ENCODE data around the gene C6orf62. TPM values are rescaled to one million over a fixed set of nuclear protein-coding genes. Genes with fewer than 3 reads are reported as not detected.

C6orf62 gene
- total and polyA plus RNA-seq, 2 of the 4 experiments (the other 2 are of a cell fraction), result 47.5 to 50.7 TPM

- no peak overlapping the region for H3K4me3 ChIP-seq (ENCODE audit: insufficient read depth, low read depth, low read length)
- H2BK120ac ChIP-seq (ENCODE audit: low read depth, low read length), result peak overlapping the region; percentile 57; the same call in 1 of the 2 replicates
- no peak overlapping the region for H3K18ac ChIP-seq (ENCODE audit: low read depth, low read length)
- dilution Hi-C loops (cut with HindIII; ENCODE audit: low sequenced_read_pairs, unreplicated experiment), result no loop called here
- no peaks in the 10 kb centered on the region for H3K27me3 ChIP-seq (ENCODE audit: control insufficient read depth, insufficient read depth, low read length)
- no peak overlapping the region for H3K56ac ChIP-seq (ENCODE audit: extremely low read depth, insufficient read depth, low read length)
- H4K5ac ChIP-seq (ENCODE audit: low read depth, low read length), result no peak overlapping the region
- ChIA-PET POLR2A (ENCODE audit: unreplicated experiment) (no interaction called here), CTCF (interaction anchor here (0.6 kb wide), 1 partner anchor 1278 kb away, joined by 5 read pairs; no protein-coding TSS in a partner anchor)
- H3K23ac ChIP-seq (ENCODE audit: low read depth, low read length), result no peak overlapping the region
- intact Hi-C loops (cut with micrococcal nuclease), result no loop called here
- H4K8ac ChIP-seq (ENCODE audit: low read depth in 2 of 2, low read length in 2 of 2), result no peak overlapping the region
- no peaks in the 10 kb centered on the region for H4K20me1 ChIP-seq (ENCODE audit: insufficient read depth, low read length)
- BruUV-seq (replicated peaks), result no TSS peak
- peaks cover 3% of the 10 kb centered on the region for H3K4me1 ChIP-seq (ENCODE audit: control insufficient read depth, insufficient read depth, low read length)
- peak overlapping the region; percentile 42; the same call in 1 of the 2 replicates for H3K4ac ChIP-seq (ENCODE audit: low read depth, low read length)
- H2AK9ac ChIP-seq (replicated peaks; ENCODE audit: low read depth, low read length, poor library complexity), result no peak overlapping the region
- 0 out of 3 replicates have a peak overlapping the region, but pooled peaks have one; percentile 28 for H2BK15ac ChIP-seq (ENCODE audit: low read depth, low read length)
- H3K9me1 ChIP-seq (ENCODE audit: insufficient read depth, low read length), result peaks cover 7% of the 10 kb centered on the region
- H3K36me3 ChIP-seq (ENCODE audit: control insufficient read depth, insufficient read depth, low read length), result no peaks in the 10 kb centered on the region
- H3K27ac ChIP-seq (ENCODE audit: insufficient read depth, low read length), result no peak overlapping the region
- H3K9me3 ChIP-seq (ENCODE audit: control insufficient read depth, insufficient read depth, low read length), result no peaks in the 10 kb centered on the region
- no peak overlapping the region for H2BK5ac ChIP-seq (ENCODE audit: low read depth, low read length, poor library complexity, severe bottlenecking)
- H3K4me2 ChIP-seq (ENCODE audit: low read depth, low read length), result no peak overlapping the region
- H2AFZ ChIP-seq (replicated peaks; ENCODE audit: low read length, poor library complexity), result peak overlapping the region; percentile 14
- no peak overlapping the region for H3K14ac ChIP-seq (replicated peaks; ENCODE audit: low read depth, low read length)
- H3K9ac ChIP-seq (ENCODE audit: low read depth, low read length), result no peak overlapping the region
- in situ Hi-C loops (cut with MboI; ENCODE audit: low sequenced_read_pairs), result no loop called here
- H3K79me1 ChIP-seq (ENCODE audit: low read depth in 1 of 2, low read length in 2 of 2), result no peaks in the 10 kb centered on the region; a peak in 1 of 4 replicates
- no peak for DNase-seq
- ATAC-seq (ENCODE audit: low read depth), result no peak
- no CpG with 5 or more reads among the region's 5 CpGs for WGBS, 2 experiments (ENCODE audit: extremely low coverage in 2 of 2, insufficient read length in 1 of 2)
- no peak overlapping the region for H2BK20ac ChIP-seq (ENCODE audit: low read depth, low read length)
- H2AK5ac ChIP-seq (ENCODE audit: low read depth, low read length), result no peak overlapping the region; the same call in 1 of the 2 replicates
- TF ChIP-seq SMC3 (IDR thresholded peaks at IDR 0.05; ENCODE audit: low read depth, low read length) (no peak), NFE2L2 (IDR thresholded peaks at IDR 0.05; ENCODE audit: low read depth, low read length) (no peak), MAZ (IDR thresholded peaks at IDR 0.05; ENCODE audit: borderline replicate concordance, low read depth, low read length) (no peak), BHLHE40 (IDR thresholded peaks at IDR 0.05; ENCODE audit: low read depth, low read length) (no peak), RFX5 (IDR thresholded peaks at IDR 0.05; ENCODE audit: low read depth, low read length) (no peak), MAFK (IDR thresholded peaks at IDR 0.05; ENCODE audit: low read depth, low read length) (no peak), CTCF (conservative IDR thresholded peaks at IDR 0.05; ENCODE audit: low read depth, low read length) (no peak), RAD21 (IDR thresholded peaks at IDR 0.05; ENCODE audit: low read length) (no peak), ELK1 (IDR thresholded peaks at IDR 0.05; ENCODE audit: borderline replicate concordance, low read depth, low read length) (no peak), MXI1 (IDR thresholded peaks at IDR 0.05; ENCODE audit: borderline replicate concordance, low read depth, low read length) (no peak)
- peak overlapping the region; percentile 45; the same call in 1 of the 2 replicates for H4K91ac ChIP-seq (ENCODE audit: insufficient read depth, low read depth, low read length)
Measured at GRCh38 chr6:24744911-24745310, 26.0 kb upstream of the C6orf62 start.

Measured in IMR-90 (cell line).